OCI-M1 (cell line): Measurements from ENCODE around the gene MIOX.
"Not testable (repeated sequence)": the region's sequence is repeated elsewhere in the genome, so short reads cannot be mapped to it uniquely, and the experiment has no call there.

Experiments
- DNase-seq: peaks from one replicate; lab custom pipeline; 2025; lab: John Stamatoyannopoulos, UW

The MIOX gene

GRCh38 chr22:50517495-50518260, 31.0 kb downstream of the MIOX start:
- DNase-seq = no peak

GRCh38 chr22:50518606-50519005, 31.9 kb downstream of the MIOX start:
- DNase-seq = no peak

- DNase-seq = no peak
These were observed 32.5 kb downstream of the MIOX start for GRCh38 chr22:50519151-50519550.

GRCh38 chr22:50520184-50520583, 33.5 kb downstream of the MIOX start:
- DNase-seq = not testable (repeated sequence)

GRCh38 chr22:50520826-50521453, 34.3 kb downstream of the MIOX start:
- no peak for DNase-seq

- DNase-seq = no peak
These were observed 35.1 kb downstream of the MIOX start for GRCh38 chr22:50521710-50522109.

GRCh38 chr22:50522208-50522805, 35.6 kb downstream of the MIOX start:
- no peak for DNase-seq

- no peak for DNase-seq
These were observed 36.3 kb downstream of the MIOX start for GRCh38 chr22:50522806-50523438.

GRCh38 chr22:50523458-50523805, 36.8 kb downstream of the MIOX start:
- DNase-seq = no peak

GRCh38 chr22:50523806-50524675, 37.4 kb downstream of the MIOX start:
- peak; percentile 36 for DNase-seq

GRCh38 chr22:50524676-50525103, 38.0 kb downstream of the MIOX start:
- no peak for DNase-seq

- DNase-seq = peak; percentile 98
These were observed 38.6 kb downstream of the MIOX start, which contains the start of gene SCO2 for GRCh38 chr22:50525104-50525857. Gene SCO2, minus strand, starts transcription at chr22:50525598. Its CDS starts 1,187 bp downstream, at chr22:50524411.

- no peak for DNase-seq
These were observed 39.1 kb downstream of the MIOX start for GRCh38 chr22:50525858-50526107.

- DNase-seq = peak; percentile 87
These were observed 39.6 kb downstream of the MIOX start for GRCh38 chr22:50526108-50526833.

- peak; percentile 93 for DNase-seq
These were observed 40.5 kb downstream of the MIOX start for GRCh38 chr22:50526834-50527801.

GRCh38 chr22:50527921-50528681, 41.4 kb downstream of the MIOX start:
- peak; percentile 31 for DNase-seq

GRCh38 chr22:50528682-50529415, 42.2 kb downstream of the MIOX start:
- DNase-seq = peak; percentile 31

GRCh38 chr22:50529416-50529896, 42.8 kb downstream of the MIOX start:
- DNase-seq = no peak
